Prostate gland (tissue), 2 donors: Measurements from ENCODE around the gene TYMP.

Experiments
- POLR2A ChIP-seq: fragments of 450-650 bp; IDR thresholded peaks from one replicate; pipeline ENCODE4 v1.6.1; 2016; ENCODE audit warnings: antibody characterized with exemption, mild to moderate bottlenecking
- POLR2AphosphoS5 ChIP-seq: sonication (generic); formaldehyde crosslinking; IDR thresholded peaks from one replicate; pipeline ENCODE4 v1.6.1; 2017; ENCODE audit warnings: antibody characterized with exemption
- TF ChIP-seq, protein P1 (sequence below), 4 experiments: fragments of 200-600 bp in 2 of 4; fragments of 450-650 bp in 2 of 4; sonication (generic) in 2 of 4; IDR thresholded peaks; 1 replicate in 3 of 4; 2 replicates in 1 of 4; pipeline ENCODE4 v1.5.1; 2016 to 2019; ENCODE audit warnings: antibody characterized with exemption in 4 of 4, mild to moderate bottlenecking in 2 of 4, moderate library complexity in 2 of 4

DNA sequence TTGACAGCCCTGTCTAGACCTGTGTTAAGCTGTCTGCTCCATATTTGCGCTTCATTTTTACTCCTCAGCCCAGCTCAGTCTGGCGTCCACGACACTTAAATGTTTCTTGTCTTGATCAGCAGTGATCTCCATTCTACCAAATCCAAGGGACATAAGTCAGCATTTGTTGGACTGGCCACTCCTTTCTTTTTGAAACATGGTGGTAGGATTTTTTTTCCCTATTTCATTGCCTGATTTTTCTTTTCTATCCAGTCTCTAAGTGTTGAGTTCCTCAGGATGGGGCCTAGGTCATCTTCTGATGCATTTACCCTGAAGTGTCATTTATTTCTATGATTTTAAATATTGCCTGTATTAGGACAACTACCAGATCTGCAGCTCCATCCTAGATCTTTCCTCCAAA is 20.9 kb downstream of the TYMP start:
- TF ChIP-seq POLR2AphosphoS5 (no peak), POLR2A (no peak)
- TF ChIP-seq, protein P1, sequence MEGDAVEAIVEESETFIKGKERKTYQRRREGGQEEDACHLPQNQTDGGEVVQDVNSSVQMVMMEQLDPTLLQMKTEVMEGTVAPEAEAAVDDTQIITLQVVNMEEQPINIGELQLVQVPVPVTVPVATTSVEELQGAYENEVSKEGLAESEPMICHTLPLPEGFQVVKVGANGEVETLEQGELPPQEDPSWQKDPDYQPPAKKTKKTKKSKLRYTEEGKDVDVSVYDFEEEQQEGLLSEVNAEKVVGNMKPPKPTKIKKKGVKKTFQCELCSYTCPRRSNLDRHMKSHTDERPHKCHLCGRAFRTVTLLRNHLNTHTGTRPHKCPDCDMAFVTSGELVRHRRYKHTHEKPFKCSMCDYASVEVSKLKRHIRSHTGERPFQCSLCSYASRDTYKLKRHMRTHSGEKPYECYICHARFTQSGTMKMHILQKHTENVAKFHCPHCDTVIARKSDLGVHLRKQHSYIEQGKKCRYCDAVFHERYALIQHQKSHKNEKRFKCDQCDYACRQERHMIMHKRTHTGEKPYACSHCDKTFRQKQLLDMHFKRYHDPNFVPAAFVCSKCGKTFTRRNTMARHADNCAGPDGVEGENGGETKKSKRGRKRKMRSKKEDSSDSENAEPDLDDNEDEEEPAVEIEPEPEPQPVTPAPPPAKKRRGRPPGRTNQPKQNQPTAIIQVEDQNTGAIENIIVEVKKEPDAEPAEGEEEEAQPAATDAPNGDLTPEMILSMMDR (IDR thresholded peaks at IDR 0.05): no peak
